NCI-H1417 (cell line): ENCODE results near the gene PHACTR3.

ENCODE experiments used
- DNase-seq, 3 experiments: peaks; one replicate each; lab custom pipeline; 2025; lab: John Stamatoyannopoulos, UW

The PHACTR3 gene

GRCh38 chr20:59620860-59621505 lies 16.6 kb downstream of the PHACTR3 start:
- DNase-seq = no peak

- DNase-seq = no peak
Measured at GRCh38 chr20:59622496-59622895, 18.2 kb downstream of the PHACTR3 start.

GRCh38 chr20:59623133-59623532 lies 18.8 kb downstream of the PHACTR3 start:
- no peak for DNase-seq

GRCh38 chr20:59623583-59623982 lies 19.2 kb downstream of the PHACTR3 start:
- no peak for DNase-seq

GRCh38 chr20:59624401-59624800 lies 20.1 kb downstream of the PHACTR3 start:
- no peak for DNase-seq

- DNase-seq = no peak
Measured at GRCh38 chr20:59625214-59625922, 21.0 kb downstream of the PHACTR3 start.

- no peak for DNase-seq
Measured at GRCh38 chr20:59627298-59627697, 23.0 kb downstream of the PHACTR3 start.

- DNase-seq = no peak
Measured at GRCh38 chr20:59628171-59628570, 23.8 kb downstream of the PHACTR3 start.

- DNase-seq = no peak
Measured at GRCh38 chr20:59629141-59630045, 25.1 kb downstream of the PHACTR3 start.

GRCh38 chr20:59630526-59630925 lies 26.2 kb downstream of the PHACTR3 start:
- no peak for DNase-seq

GRCh38 chr20:59631751-59632540 lies 27.6 kb downstream of the PHACTR3 start:
- no peak for DNase-seq

- DNase-seq = no peak
Measured at GRCh38 chr20:59632541-59633113, 28.3 kb downstream of the PHACTR3 start.

GRCh38 chr20:59633656-59634251 lies 29.4 kb downstream of the PHACTR3 start:
- DNase-seq = no peak

GRCh38 chr20:59634435-59635005 lies 30.2 kb downstream of the PHACTR3 start:
- no peak for DNase-seq

- DNase-seq = no peak
Measured at GRCh38 chr20:59636766-59637370, 32.5 kb downstream of the PHACTR3 start.

GRCh38 chr20:59640267-59640666 lies 35.9 kb downstream of the PHACTR3 start:
- DNase-seq = no peak

- no peak for DNase-seq
Measured at GRCh38 chr20:59643615-59644061, 39.3 kb downstream of the PHACTR3 start.

GRCh38 chr20:59644371-59644939 lies 40.1 kb downstream of the PHACTR3 start:
- DNase-seq = no peak

- DNase-seq = no peak
Measured at GRCh38 chr20:59645271-59645670, 40.9 kb downstream of the PHACTR3 start.

- DNase-seq = no peak
Measured at GRCh38 chr20:59645761-59646171, 41.4 kb downstream of the PHACTR3 start.
